Raji (cell line): ENCODE measurements around the gene PJA2.

ENCODE experiments used
- POLR2A ChIP-seq: IDR thresholded peaks from 2 replicates; pipeline ENCODE4 v1.6.1; 2011; ENCODE audit warnings: low read depth, low read length, control low read depth; ENCODE audit not compliant: insufficient read depth

PJA2 gene

DNA sequence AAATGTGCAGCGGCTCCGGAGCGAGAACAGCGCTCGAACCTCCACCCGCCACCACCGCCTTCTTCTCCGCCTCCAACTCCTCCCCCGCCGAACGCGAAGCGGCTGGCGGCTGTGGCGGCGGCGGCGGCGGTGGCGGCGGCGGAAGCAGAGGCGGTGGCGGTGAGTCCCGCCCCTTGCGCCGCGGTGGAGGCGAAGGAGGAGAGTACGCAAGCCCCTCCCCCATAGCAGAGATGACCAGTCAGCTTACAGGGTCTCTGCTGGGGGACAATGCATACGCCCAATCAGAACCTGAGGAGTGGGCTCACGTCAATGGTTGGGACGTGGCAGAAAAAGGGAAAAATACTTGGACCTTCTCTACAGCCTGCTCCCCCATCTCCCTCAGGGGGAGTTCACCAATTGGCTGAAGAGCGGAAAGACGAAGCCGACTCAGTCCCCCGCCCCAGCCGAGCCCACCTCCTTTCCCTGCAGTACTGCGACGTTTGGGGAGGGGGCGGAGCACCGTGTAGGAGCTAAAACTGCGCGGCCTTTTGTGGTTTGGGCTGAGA is at the start of gene PJA2:
Gene PJA2 (minus strand): TSS at position 131 of the 545 bp plus-strand sequence. CDS start 26,541 bp downstream, outside the sequence.
- TF ChIP-seq POLR2A = peak; percentile 38; the same call in 1 of the 2 replicates

- TF ChIP-seq POLR2A = no peak
Measured at GRCh38 chr5:109455598-109456096, 45.9 kb upstream of the PJA2 start.

DNA sequence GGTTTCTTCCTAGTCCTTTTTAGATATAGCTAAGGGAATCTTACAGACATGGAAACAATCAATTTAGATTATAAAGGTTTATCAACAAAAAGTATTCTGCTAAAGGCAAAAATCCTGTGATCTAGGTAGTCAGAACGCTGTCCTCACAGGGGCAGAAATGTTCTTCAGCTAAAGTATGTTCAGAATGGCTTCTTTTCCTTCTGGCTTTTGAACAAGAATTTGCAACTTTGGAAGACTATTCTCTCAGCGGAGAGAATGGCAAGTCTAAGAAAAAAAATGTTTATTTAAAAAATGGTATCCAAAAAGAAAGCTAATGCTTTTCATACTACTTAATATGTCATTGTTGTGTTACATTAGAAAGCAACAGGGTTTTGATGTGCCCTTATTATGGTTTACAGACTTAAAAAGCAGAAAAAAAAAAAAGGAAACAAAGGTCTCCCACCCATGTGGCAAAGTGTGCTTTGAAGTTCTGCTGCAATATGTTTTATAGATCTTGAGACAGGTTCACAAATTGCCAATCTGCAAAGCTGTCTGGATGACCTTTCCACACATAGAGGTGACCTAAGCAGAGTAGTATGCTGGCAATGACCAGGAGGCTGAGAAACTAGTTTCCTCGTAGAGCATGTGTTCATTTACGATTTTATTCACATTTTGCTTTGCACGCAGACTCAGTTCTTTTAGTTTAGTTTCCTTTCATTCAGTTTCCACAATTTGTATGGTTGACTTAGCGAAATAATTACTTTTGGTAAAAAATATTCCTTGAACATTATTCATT is 45.1 kb upstream of the PJA2 start:
- no peak for TF ChIP-seq POLR2A

DNA sequence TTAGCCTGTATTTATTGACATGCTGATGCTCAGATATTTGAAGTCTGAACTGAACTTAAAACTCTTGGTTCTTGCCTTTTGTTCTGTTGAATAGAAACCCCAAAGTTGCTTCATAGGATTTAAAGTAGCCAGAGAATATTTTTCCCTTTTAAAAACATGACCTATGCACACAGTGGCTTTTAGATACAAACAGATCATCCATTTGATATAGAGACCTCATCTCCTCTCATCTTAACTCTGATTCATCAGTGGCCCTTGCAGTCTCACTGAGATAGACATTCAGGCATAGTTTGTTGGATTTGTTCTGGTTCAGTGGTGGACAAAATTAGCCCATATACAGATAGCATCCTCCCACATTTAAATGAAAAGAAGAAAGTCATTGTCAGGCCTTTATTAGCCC is 43.5 kb upstream of the PJA2 start:
- TF ChIP-seq POLR2A = no peak

DNA sequence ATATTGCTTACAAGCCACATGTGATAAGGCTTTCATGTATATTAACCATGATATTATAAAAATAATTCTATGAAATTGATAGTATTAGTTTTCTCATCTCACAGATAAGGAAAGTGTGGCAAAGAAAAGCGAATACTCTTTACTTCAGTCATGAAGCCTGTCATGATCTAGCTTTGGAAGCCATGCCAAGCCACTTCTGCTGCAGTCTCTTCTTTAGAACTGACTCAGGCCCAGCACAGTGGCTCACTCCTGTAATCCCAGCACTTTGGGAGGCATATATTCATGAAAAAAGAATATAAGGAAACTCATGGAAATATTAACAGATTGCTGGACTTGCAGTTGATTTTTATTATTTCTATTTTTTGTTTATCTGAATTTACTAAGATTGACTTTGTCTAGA is 42.9 kb upstream of the PJA2 start:
- no peak for TF ChIP-seq POLR2A

- TF ChIP-seq POLR2A = no peak
Measured at GRCh38 chr5:109451146-109451545, 41.4 kb upstream of the PJA2 start.

GRCh38 chr5:109450129-109450877 is 40.5 kb upstream of the PJA2 start:
- no peak for TF ChIP-seq POLR2A

DNA sequence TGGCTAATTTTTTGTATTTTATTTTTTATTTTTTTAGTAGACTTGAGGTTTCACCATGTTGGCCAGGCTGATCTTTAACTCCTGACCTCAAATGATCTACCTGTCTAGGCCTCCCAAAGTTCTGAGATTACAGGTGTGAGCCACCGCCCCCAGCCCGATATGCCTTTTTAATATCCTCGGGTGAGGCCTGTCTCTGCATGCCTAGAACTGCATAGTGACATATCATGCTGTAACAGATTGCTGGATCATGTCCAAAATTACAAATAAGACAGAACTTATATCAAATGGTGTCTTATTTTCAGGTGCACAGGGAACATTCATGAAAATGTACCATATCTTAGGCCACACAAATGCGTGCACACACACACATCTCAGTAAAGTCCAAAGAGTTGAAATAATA is 39.1 kb upstream of the PJA2 start:
- no peak for TF ChIP-seq POLR2A

GRCh38 chr5:109439590-109439989 is 29.8 kb upstream of the PJA2 start:
- TF ChIP-seq POLR2A = no peak

- TF ChIP-seq POLR2A = no peak
Measured at GRCh38 chr5:109426075-109426474, 16.3 kb upstream of the PJA2 start.

DNA sequence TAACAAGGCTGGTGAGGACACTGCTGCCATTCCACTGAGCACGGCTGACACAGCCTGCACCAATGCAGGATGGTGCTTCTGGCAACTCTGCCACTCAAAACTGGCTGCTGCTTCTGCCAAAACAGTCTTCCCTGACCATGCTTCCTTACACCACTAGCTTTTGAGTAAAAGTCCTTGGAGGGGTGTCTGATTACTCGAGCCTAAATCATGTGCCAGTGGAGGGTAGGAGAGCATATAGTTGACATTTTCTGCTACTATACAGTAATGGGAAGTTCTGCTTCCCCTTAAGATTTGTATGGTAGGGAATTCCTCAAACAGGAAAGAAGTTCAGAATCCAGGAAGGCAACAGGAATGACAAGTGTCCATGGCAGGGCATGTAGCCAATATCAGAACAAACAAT is 12.2 kb upstream of the PJA2 start:
- no peak for TF ChIP-seq POLR2A

DNA sequence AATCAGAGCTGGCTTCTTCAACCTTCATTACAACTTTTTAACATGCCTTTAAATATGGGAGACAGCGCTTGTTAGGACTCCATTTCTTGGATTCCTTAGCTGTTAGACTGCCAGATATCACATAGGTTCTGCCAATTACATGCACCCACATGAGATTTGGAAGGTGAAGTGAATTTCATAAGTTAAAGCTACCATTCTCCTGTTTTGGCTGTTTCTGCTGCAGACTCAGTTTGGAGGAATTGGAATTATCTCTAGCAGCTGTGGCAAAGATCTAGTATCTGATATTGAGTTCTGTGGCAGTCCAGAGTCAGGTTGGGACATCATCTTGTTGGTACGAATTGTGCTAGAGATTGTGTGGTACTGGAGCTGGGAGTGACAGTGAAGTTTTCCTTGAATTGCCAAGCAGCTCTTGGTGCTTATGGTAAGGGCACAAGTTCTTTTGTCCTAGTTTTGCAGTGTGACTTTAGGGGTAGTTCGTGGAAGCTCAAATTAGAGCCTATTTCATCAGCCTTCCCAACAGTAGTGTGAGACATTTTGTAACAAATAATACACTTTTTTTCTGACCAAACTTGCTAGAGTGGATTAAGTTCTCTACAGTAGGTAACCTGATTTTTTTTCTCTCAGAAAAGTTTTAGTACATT is 9.1 kb upstream of the PJA2 start:
- no peak for TF ChIP-seq POLR2A

GRCh38 chr5:109416882-109417281 is 7.1 kb upstream of the PJA2 start:
- no peak for TF ChIP-seq POLR2A

DNA sequence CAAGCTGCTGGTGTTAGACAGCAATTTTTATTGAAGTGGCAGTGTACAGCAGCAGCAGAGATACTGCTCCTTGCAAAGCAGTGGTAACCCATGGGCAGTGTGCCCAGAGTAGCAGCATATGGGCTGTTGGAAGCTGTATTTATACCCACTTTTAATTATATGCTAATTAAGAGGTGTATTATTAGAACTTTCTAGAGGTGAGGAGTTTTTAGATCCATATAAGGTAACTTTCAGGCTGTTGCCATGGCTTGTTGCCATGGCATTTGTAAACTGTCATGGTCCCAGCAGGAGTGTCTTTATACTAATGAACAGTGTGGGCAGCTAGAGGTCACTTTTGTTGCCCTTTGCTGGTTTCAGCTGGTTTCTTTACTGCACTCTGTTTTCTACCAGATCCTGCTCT is 3.7 kb upstream of the PJA2 start:
- TF ChIP-seq POLR2A = no peak

- no peak for TF ChIP-seq POLR2A
Measured at GRCh38 chr5:109412981-109413402, 3.2 kb upstream of the PJA2 start.
